ENCODE measurements around the gene MMP17.

MMP17 gene

GRCh38 chr12:131895640-131896079 is 67.5 kb downstream of the MMP17 start (continued):
- TF ChIP-seq ZNF335 (tag by site-specific recombination; conservative IDR thresholded peaks at IDR 0.05), result peak; percentile 64; the same call in 1 of the 2 replicates
- TF ChIP-seq ZNF426 (tag by site-specific recombination; IDR thresholded peaks at IDR 0.05), result no peak
- TF ChIP-seq ZBTB44 (tag by site-specific recombination; IDR thresholded peaks at IDR 0.05), result no peak
- TF ChIP-seq KLF1 (tag by site-specific recombination; IDR thresholded peaks at IDR 0.05), result 0 out of 2 replicates have a peak, but pooled peaks have one; percentile 5
- 0 out of 2 replicates have a peak, but pooled peaks have one; percentile 12 for TF ChIP-seq OVOL3 (tag by site-specific recombination; IDR thresholded peaks at IDR 0.05)
- TF ChIP-seq ZNF302 (tag by site-specific recombination; IDR thresholded peaks at IDR 0.05; ENCODE audit: low read depth), result no peak
- TF ChIP-seq ZNF341 (tag by site-specific recombination; IDR thresholded peaks at IDR 0.05; ENCODE audit: low read depth), result peak; percentile 59
- no peak for TF ChIP-seq INSM2 (tag by site-specific recombination; IDR thresholded peaks at IDR 0.05)
- TF ChIP-seq EGR2 (tag by site-specific recombination; IDR thresholded peaks at IDR 0.05; ENCODE audit: low read depth), result peak; percentile 86
- TF ChIP-seq MZF1 (tag by site-specific recombination; IDR thresholded peaks at IDR 0.05; ENCODE audit: borderline replicate concordance), result no peak
- no peak for TF ChIP-seq BCL11A (tag by site-specific recombination; IDR thresholded peaks at IDR 0.05; ENCODE audit: low read depth)
- no peak for TF ChIP-seq ZSCAN30 (tag by site-specific recombination; IDR thresholded peaks at IDR 0.05)
- TF ChIP-seq ZNF280C (tag by site-specific recombination; IDR thresholded peaks at IDR 0.05), result no peak
- no peak for TF ChIP-seq ZNF37A (tag by site-specific recombination; IDR thresholded peaks at IDR 0.05)
- no peak for TF ChIP-seq SALL2 (tag by site-specific recombination; IDR thresholded peaks at IDR 0.05; ENCODE audit: borderline replicate concordance)
- peak; percentile 99 for TF ChIP-seq ZIC2 (tag by site-specific recombination; IDR thresholded peaks at IDR 0.05)
- TF ChIP-seq ZBTB17 (tag by site-specific recombination; IDR thresholded peaks at IDR 0.05), result no peak
- TF ChIP-seq ZNF596 (tag by site-specific recombination; IDR thresholded peaks at IDR 0.05), result no peak
- TF ChIP-seq ZNF639 (tag by site-specific recombination; IDR thresholded peaks at IDR 0.05), result no peak
- no peak for TF ChIP-seq ZNF747 (tag by site-specific recombination; IDR thresholded peaks at IDR 0.05)
